ENCODE results near the gene TMOD3.
"Not testable (repeated sequence)": the region's sequence is repeated elsewhere in the genome, so short reads cannot be mapped to it uniquely, and the experiment has no call there.

TMOD3 gene

GRCh38 chr15:51876169-51876568 is 46.7 kb downstream of the TMOD3 start:
- Histone ChIP-seq H3K4me3 (ENCODE audit: low read depth in 1 of 5, low read length in 5 of 5) (no peak overlapping the region), H3K9ac (ENCODE audit: low read length in 5 of 5) (no peak overlapping the region), H3K27me3 (ENCODE audit: control insufficient read depth in 5 of 5, insufficient read depth in 4 of 5, low read length in 5 of 5) (no peaks in the 10 kb centered on the region), H3K27ac (ENCODE audit: low read depth, low read length) (no peak overlapping the region), H3K4me1 (ENCODE audit: control insufficient read depth in 5 of 5, insufficient read depth in 5 of 5, low read length in 5 of 5) (peaks cover 8 to 32% (median 17%) of the 10 kb centered on the region in 5 donors), H3K36me3 (ENCODE audit: control insufficient read depth in 5 of 5, insufficient read depth in 5 of 5, low read length in 5 of 5) (peaks cover 2 to 21% (median 9%) of the 10 kb centered on the region in 5 donors), H3K9me3 (ENCODE audit: control insufficient read depth in 5 of 5, low read length in 5 of 5) (no peaks in the 10 kb centered on the region)

GRCh38 chr15:51878446-51879386 is 49.3 kb downstream of the TMOD3 start:
- H3K36me3 ChIP-seq (ENCODE audit: control insufficient read depth in 5 of 5, insufficient read depth in 5 of 5, low read length in 5 of 5), result peaks cover 0 to 5% (median 0%) of the 10 kb centered on the region in 5 donors
- no peaks in the 10 kb centered on the region for H3K27me3 ChIP-seq (ENCODE audit: control insufficient read depth in 5 of 5, insufficient read depth in 4 of 5, low read length in 5 of 5)
- H3K9ac ChIP-seq (ENCODE audit: low read length in 5 of 5), result no peak overlapping the region
- no peak overlapping the region for H3K4me3 ChIP-seq (ENCODE audit: low read depth in 1 of 5, low read length in 5 of 5)
- peaks cover 8 to 40% (median 21%) of the 10 kb centered on the region in 5 donors for H3K4me1 ChIP-seq (ENCODE audit: control insufficient read depth in 5 of 5, insufficient read depth in 5 of 5, low read length in 5 of 5)
- peak overlapping the region; percentile 47 for H3K27ac ChIP-seq (ENCODE audit: low read depth, low read length)
- H3K9me3 ChIP-seq (ENCODE audit: control insufficient read depth in 5 of 5, low read length in 5 of 5), result no peaks in the 10 kb centered on the region

- Histone ChIP-seq H3K9ac (ENCODE audit: low read length in 5 of 5) (no peak overlapping the region), H3K9me3 (ENCODE audit: control insufficient read depth in 5 of 5, low read length in 5 of 5) (no peaks in the 10 kb centered on the region), H3K4me3 (ENCODE audit: low read depth in 1 of 5, low read length in 5 of 5) (no peak overlapping the region), H3K36me3 (ENCODE audit: control insufficient read depth in 5 of 5, insufficient read depth in 5 of 5, low read length in 5 of 5) (peaks cover 0 to 5% (median 0%) of the 10 kb centered on the region in 5 donors), H3K27ac (ENCODE audit: low read depth, low read length) (peak overlapping the region; percentile 47), H3K4me1 (ENCODE audit: control insufficient read depth in 5 of 5, insufficient read depth in 5 of 5, low read length in 5 of 5) (peaks cover 8 to 45% (median 26%) of the 10 kb centered on the region in 5 donors), H3K27me3 (ENCODE audit: control insufficient read depth in 5 of 5, insufficient read depth in 4 of 5, low read length in 5 of 5) (no peaks in the 10 kb centered on the region)
These were observed 50.1 kb downstream of the TMOD3 start for GRCh38 chr15:51879555-51879954.

DNA sequence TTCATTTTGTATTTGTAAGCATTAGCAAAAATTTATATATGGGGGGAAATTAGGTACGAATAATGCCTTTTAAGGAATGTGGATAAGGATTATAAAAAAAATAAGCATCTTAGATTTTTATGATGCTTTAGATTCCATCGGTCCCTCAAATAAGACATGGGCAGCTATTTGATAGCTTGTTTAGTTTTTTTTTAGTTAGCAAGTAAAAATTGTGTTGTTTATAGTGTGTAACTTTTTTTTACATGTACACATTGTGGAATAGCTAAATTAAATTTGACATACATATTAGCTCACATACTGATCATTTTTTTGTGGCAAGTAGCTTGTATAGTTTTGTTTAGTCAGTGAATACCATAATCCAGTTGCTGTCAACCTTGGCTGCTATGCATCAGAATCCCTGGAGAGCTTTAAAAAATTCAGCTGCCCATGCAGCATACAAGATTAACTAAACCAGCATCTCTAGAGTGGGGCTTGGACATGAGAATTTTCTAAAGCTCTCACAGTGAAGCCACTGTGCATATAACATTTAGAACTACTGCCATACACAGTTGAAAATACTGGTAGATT is 53.9 kb downstream of the TMOD3 start:
- Histone ChIP-seq H3K9ac (ENCODE audit: low read length in 5 of 5) (peak overlapping the region in 1 of 5 donors; percentile 4), H3K27ac (ENCODE audit: low read depth, low read length) (no peak overlapping the region), H3K4me1 (ENCODE audit: control insufficient read depth in 5 of 5, insufficient read depth in 5 of 5, low read length in 5 of 5) (peaks cover 1 to 37% (median 13%) of the 10 kb centered on the region in 5 donors), H3K27me3 (ENCODE audit: control insufficient read depth in 5 of 5, insufficient read depth in 4 of 5, low read length in 5 of 5) (no peaks in the 10 kb centered on the region), H3K36me3 (ENCODE audit: control insufficient read depth in 5 of 5, insufficient read depth in 5 of 5, low read length in 5 of 5) (peaks cover 0 to 4% (median 0%) of the 10 kb centered on the region in 5 donors), H3K4me3 (ENCODE audit: low read depth in 1 of 5, low read length in 5 of 5) (no peak overlapping the region), H3K9me3 (ENCODE audit: control insufficient read depth in 5 of 5, low read length in 5 of 5) (no peaks in the 10 kb centered on the region)

- H3K9me3 ChIP-seq (ENCODE audit: control insufficient read depth in 5 of 5, low read length in 5 of 5), result no peaks in the 10 kb centered on the region
- no peak overlapping the region for H3K9ac ChIP-seq (ENCODE audit: low read length in 5 of 5)
- no peak overlapping the region for H3K27ac ChIP-seq (ENCODE audit: low read depth, low read length)
- H3K36me3 ChIP-seq (ENCODE audit: control insufficient read depth in 5 of 5, insufficient read depth in 5 of 5, low read length in 5 of 5), result peaks cover 0 to 4% (median 0%) of the 10 kb centered on the region in 5 donors
- H3K27me3 ChIP-seq (ENCODE audit: control insufficient read depth in 5 of 5, insufficient read depth in 4 of 5, low read length in 5 of 5), result no peaks in the 10 kb centered on the region
- peaks cover 1 to 30% (median 10%) of the 10 kb centered on the region in 5 donors for H3K4me1 ChIP-seq (ENCODE audit: control insufficient read depth in 5 of 5, insufficient read depth in 5 of 5, low read length in 5 of 5)
- no peak overlapping the region for H3K4me3 ChIP-seq (ENCODE audit: low read depth in 1 of 5, low read length in 5 of 5)
These were observed 54.6 kb downstream of the TMOD3 start for GRCh38 chr15:51884041-51884440.

DNA sequence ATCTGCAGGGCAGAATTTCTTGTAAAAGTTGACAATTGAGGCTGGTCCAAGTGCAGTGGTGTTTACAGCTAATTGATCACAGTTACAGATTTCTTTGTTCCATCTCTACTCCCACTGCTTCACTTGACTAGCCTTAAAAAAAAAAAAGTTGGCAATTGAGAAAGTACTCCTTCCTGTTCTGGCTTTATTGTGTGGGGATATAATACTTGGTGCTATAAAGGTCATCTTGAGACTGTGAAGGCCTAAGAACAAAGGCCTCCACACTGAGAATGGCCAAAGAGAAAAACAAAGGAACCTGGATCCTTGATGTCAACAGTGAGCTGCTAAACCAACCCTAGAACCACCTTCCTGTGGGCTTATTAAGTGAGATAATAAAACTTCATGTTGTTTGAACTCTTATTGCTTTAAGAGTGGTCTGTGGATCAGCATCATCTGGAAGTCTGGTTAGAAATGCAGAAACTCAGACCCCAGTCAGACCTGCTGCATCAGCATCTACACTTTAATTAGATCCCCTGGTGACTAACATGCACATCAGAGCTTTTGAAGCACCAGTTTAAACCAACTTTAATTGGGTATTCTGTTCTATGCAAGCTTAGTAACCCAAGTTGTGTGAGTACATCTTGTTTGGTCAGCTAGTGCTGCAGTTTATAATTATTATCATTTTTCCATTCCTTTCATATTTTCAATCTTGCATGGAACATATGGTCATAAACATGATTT is 55.2 kb downstream of the TMOD3 start:
- Histone ChIP-seq H3K27me3 (ENCODE audit: control insufficient read depth in 5 of 5, insufficient read depth in 4 of 5, low read length in 5 of 5) (no peaks in the 10 kb centered on the region), H3K4me3 (ENCODE audit: low read depth in 1 of 5, low read length in 5 of 5) (no peak overlapping the region), H3K4me1 (ENCODE audit: control insufficient read depth in 5 of 5, insufficient read depth in 5 of 5, low read length in 5 of 5) (peaks cover 1 to 26% (median 10%) of the 10 kb centered on the region in 5 donors), H3K36me3 (ENCODE audit: control insufficient read depth in 5 of 5, insufficient read depth in 5 of 5, low read length in 5 of 5) (peaks cover 0 to 7% (median 3%) of the 10 kb centered on the region in 5 donors), H3K27ac (ENCODE audit: low read depth, low read length) (no peak overlapping the region), H3K9ac (ENCODE audit: low read length in 5 of 5) (no peak overlapping the region), H3K9me3 (ENCODE audit: control insufficient read depth in 5 of 5, low read length in 5 of 5) (no peaks in the 10 kb centered on the region)

DNA sequence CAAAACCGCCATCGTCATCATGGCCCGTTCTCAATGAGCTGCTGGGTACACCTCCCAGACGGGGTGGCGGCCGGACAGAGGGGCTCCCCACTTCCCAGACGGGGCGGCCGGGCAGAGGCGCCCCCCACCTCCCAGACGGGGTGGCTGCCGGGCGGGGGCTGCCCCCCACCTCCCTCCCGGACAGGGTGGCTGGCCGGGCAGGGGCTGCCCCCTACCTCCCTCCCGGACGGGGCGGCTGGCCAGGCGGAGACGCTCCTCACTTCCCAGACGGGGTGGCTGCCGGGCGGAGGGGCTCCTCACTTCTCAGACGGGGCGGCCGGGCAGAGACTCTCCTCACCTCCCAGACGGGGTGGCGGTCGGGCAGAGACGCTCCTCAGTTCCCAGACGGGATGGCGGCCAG is 56.3 kb downstream of the TMOD3 start:
- not testable (repeated sequence) for H3K27me3 ChIP-seq (ENCODE audit: control insufficient read depth in 5 of 5, insufficient read depth in 4 of 5, low read length in 5 of 5); H3K9me3 ChIP-seq (ENCODE audit: control insufficient read depth in 5 of 5, low read length in 5 of 5); H3K9ac ChIP-seq (ENCODE audit: low read length in 5 of 5); H3K27ac ChIP-seq (ENCODE audit: low read depth, low read length); H3K4me3 ChIP-seq (ENCODE audit: low read depth in 1 of 5, low read length in 5 of 5); H3K36me3 ChIP-seq (ENCODE audit: control insufficient read depth in 5 of 5, insufficient read depth in 5 of 5, low read length in 5 of 5)
- H3K4me1 ChIP-seq (ENCODE audit: control insufficient read depth in 5 of 5, insufficient read depth in 5 of 5, low read length in 5 of 5), result peaks cover 1 to 24% (median 10%) of the 10 kb centered on the region in 5 donors

- Histone ChIP-seq H3K27ac (ENCODE audit: low read depth, low read length) (peak overlapping the region; percentile 31), H3K9me3 (ENCODE audit: control insufficient read depth in 5 of 5, low read length in 5 of 5) (no peaks in the 10 kb centered on the region), H3K36me3 (ENCODE audit: control insufficient read depth in 5 of 5, insufficient read depth in 5 of 5, low read length in 5 of 5) (peaks cover 0 to 19% (median 12%) of the 10 kb centered on the region in 5 donors), H3K27me3 (ENCODE audit: control insufficient read depth in 5 of 5, insufficient read depth in 4 of 5, low read length in 5 of 5) (no peaks in the 10 kb centered on the region), H3K4me3 (ENCODE audit: low read depth in 1 of 5, low read length in 5 of 5) (no peak overlapping the region), H3K9ac (ENCODE audit: low read length in 5 of 5) (no peak overlapping the region), H3K4me1 (ENCODE audit: control insufficient read depth in 5 of 5, insufficient read depth in 5 of 5, low read length in 5 of 5) (peaks cover 1 to 23% (median 10%) of the 10 kb centered on the region in 5 donors)
These were observed 58.6 kb downstream of the TMOD3 start for GRCh38 chr15:51887887-51888592.

DNA sequence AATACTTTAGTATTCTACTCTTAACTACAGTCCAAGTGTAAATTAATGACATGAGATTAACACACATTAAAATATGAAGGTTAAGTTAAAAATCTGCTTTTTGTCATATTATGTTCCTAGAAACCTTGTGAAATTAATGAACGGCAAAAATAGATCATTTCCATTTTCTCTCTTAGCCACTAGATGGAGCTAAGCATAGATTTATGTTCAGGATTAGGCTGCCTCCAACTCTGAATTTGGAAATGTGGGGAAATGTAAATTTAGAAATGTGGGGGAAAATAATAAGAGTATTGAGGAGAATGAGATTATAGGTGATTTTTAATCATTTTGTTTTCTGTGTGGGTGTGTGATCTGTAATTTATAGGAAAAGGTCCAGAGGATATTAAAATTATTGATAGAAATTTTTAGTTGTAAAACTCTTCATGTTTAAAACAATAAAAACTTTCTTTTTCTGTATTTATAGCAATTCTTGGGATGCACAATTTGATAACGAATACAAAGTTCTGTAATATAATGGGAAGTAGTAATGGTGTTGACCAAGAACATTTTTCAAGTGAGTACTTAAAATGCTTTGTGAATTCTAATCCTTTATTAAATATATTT is 59.2 kb downstream of the TMOD3 start:
- Histone ChIP-seq H3K4me3 (ENCODE audit: low read depth in 1 of 5, low read length in 5 of 5) (no peak overlapping the region), H3K9me3 (ENCODE audit: control insufficient read depth in 5 of 5, low read length in 5 of 5) (no peaks in the 10 kb centered on the region), H3K27ac (ENCODE audit: low read depth, low read length) (peak overlapping the region; percentile 31), H3K4me1 (ENCODE audit: control insufficient read depth in 5 of 5, insufficient read depth in 5 of 5, low read length in 5 of 5) (peaks cover 1 to 16% (median 6%) of the 10 kb centered on the region in 5 donors), H3K36me3 (ENCODE audit: control insufficient read depth in 5 of 5, insufficient read depth in 5 of 5, low read length in 5 of 5) (peaks cover under 1 to 19% (median 12%) of the 10 kb centered on the region in 5 donors), H3K27me3 (ENCODE audit: control insufficient read depth in 5 of 5, insufficient read depth in 4 of 5, low read length in 5 of 5) (no peaks in the 10 kb centered on the region), H3K9ac (ENCODE audit: low read length in 5 of 5) (no peak overlapping the region)

Measured in subcutaneous abdominal adipose tissue (tissue), 5 donors.